Nephron progenitor cell (in vitro differentiated cells): ENCODE measurements around the gene PYGO2.

ENCODE experiments used
- DNase-seq: peaks from one replicate; pipeline ENCODE4 v3.0.0; 2021
- H3K27ac Mint-ChIP-seq: 2 replicates; pipeline ENCODE4 v1.8.0; 2021; ENCODE audit warnings: mild to moderate bottlenecking, moderate library complexity, mixed read lengths
- H3K27me3 Mint-ChIP-seq: 2 replicates; pipeline ENCODE4 v1.8.0; 2021; ENCODE audit warnings: mild to moderate bottlenecking, low read depth, mixed read lengths; ENCODE audit not compliant: poor library complexity
- H3K36me3 Mint-ChIP-seq: 2 replicates; pipeline ENCODE4 v1.8.0; 2021; ENCODE audit warnings: low read depth, mixed read lengths
- H3K4me1 Mint-ChIP-seq: 2 replicates; pipeline ENCODE4 v1.8.0; 2021; ENCODE audit warnings: mixed read lengths
- H3K4me3 Mint-ChIP-seq: 2 replicates; pipeline ENCODE4 v1.8.0; 2021; ENCODE audit warnings: mild to moderate bottlenecking, moderate library complexity, mixed read lengths
- H3K9me3 Mint-ChIP-seq: 2 replicates; pipeline ENCODE4 v1.8.0; 2021; ENCODE audit warnings: mild to moderate bottlenecking, moderate library complexity, mixed read lengths
- TF ChIP-seq, protein P1 (sequence below): fragments of 200-600 bp; sonication (generic); IDR thresholded peaks from 2 replicates; pipeline ENCODE4 v1.5.0; 2021; ENCODE audit warnings: antibody characterized with exemption

The PYGO2 gene

DNA sequence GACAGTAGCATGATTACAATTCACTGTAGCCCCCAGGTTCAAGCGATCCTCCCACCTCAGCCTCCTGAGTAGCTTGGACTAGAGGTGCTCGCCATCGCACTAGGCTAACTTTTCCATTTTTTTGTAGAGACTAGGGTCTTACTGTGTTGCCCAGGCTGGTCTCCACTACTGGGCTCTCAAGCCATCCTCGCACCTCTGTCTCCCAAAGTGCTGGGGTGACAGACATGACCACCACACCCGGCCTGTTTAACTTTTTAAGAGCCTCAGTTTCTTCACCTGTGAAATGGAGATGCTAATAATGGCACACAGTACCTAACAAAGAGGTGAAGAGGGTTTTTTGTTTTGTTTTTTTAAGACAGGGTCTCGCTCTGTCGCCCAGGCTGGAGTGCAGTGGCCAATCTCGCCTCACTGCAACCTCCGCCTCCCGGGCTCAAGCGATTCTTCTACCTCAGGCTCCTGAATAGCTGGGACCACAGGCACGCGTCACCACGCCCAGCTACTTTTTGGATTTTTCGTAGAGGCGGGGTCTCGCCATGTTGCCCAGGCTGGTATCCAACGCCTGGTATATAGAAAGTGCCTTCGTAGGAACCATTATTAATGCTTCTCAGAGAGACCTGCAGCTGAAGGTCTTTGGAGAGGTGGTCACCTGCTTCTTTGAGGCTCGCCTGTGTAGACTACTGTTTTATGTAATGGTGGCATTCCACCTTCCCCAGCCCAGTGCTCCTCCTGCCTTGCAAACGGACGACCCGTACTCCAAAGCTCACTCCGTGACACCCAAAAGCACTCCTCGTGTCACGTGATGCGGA is 25.6 kb downstream of the PYGO2 start:
- TF ChIP-seq, protein P1, sequence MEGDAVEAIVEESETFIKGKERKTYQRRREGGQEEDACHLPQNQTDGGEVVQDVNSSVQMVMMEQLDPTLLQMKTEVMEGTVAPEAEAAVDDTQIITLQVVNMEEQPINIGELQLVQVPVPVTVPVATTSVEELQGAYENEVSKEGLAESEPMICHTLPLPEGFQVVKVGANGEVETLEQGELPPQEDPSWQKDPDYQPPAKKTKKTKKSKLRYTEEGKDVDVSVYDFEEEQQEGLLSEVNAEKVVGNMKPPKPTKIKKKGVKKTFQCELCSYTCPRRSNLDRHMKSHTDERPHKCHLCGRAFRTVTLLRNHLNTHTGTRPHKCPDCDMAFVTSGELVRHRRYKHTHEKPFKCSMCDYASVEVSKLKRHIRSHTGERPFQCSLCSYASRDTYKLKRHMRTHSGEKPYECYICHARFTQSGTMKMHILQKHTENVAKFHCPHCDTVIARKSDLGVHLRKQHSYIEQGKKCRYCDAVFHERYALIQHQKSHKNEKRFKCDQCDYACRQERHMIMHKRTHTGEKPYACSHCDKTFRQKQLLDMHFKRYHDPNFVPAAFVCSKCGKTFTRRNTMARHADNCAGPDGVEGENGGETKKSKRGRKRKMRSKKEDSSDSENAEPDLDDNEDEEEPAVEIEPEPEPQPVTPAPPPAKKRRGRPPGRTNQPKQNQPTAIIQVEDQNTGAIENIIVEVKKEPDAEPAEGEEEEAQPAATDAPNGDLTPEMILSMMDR, result no peak
- Mint-ChIP-seq H3K4me1 (peaks cover 41% of the 10 kb centered on the region), H3K9me3 (no peaks in the 10 kb centered on the region)

DNA sequence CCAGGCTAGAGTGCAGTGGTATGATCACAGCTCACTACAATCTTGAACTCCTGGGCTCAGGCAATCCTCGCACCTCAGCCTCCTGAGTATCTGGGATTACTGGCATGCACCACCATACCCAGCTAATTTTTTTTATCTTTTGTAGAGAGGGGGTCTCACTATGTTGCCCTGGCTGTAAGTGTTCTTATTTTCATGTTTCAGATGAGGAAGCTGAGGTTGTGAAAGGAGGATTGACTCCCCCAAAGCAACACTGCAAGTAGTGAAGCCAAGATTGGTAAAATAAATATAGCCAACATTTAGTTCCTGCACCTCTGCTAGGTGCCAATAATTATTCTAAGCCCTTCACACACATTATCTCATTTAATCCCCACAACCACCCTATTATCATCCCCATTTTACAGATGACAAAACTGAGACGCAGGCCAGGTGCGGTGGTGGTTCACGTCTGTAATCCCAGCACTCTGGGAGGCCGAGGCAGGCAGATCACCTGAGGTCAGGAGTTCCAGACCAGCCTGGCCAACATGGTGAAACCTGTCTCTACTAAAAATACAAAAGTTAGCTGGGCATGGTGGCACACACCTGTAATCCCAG is 27.1 kb downstream of the PYGO2 start:
- Mint-ChIP-seq H3K4me1 (peaks cover 31% of the 10 kb centered on the region), H3K4me3 (no peak overlapping the region), H3K36me3 (no peaks in the 10 kb centered on the region), H3K9me3 (no peaks in the 10 kb centered on the region), H3K27ac (no peak overlapping the region), H3K27me3 (peaks cover 8% of the 10 kb centered on the region)
- TF ChIP-seq, protein P1, result no peak
- no peak for DNase-seq

More for the DNA sequence above, 25.6 kb downstream of the PYGO2 start:
- peaks cover 8% of the 10 kb centered on the region for H3K27me3 Mint-ChIP-seq
- no peaks in the 10 kb centered on the region for H3K36me3 Mint-ChIP-seq
- no peak for DNase-seq
- H3K4me3 Mint-ChIP-seq, result peak overlapping the region; percentile 84
- H3K27ac Mint-ChIP-seq, result peak overlapping the region; percentile 100

DNA sequence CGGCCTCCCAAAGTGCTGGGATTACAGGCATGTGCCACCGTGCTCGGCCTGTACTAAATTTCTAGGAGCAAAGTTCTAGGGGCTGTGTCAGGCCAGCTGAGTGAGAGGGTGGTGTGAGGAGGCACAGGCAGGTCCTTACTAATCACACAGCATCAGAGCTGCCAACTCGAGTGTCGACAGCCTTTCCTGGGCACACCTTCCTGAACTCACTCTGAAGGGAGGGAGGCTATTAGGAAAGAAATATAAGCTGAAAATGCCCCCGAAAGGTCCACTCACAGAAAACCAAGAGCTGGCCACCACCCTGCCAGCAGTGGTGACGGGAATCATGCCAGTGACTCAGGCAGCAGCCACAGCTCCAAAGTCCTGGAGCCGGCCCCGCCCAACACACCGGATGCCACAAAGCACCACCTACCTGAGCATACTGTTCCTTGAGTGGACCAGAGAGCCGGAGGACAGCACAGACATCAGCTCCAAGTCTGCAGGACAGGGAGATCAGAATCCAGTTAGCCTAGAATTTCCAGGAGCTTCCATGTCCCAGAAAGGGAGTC is 29.6 kb downstream of the PYGO2 start:
- Mint-ChIP-seq H3K27ac (no peak overlapping the region), H3K9me3 (no peaks in the 10 kb centered on the region), H3K4me3 (no peak overlapping the region), H3K4me1 (peaks cover 15% of the 10 kb centered on the region), H3K27me3 (peaks cover 7% of the 10 kb centered on the region), H3K36me3 (peaks cover 12% of the 10 kb centered on the region)
- TF ChIP-seq, protein P1, result no peak
- DNase-seq, result no peak

DNA sequence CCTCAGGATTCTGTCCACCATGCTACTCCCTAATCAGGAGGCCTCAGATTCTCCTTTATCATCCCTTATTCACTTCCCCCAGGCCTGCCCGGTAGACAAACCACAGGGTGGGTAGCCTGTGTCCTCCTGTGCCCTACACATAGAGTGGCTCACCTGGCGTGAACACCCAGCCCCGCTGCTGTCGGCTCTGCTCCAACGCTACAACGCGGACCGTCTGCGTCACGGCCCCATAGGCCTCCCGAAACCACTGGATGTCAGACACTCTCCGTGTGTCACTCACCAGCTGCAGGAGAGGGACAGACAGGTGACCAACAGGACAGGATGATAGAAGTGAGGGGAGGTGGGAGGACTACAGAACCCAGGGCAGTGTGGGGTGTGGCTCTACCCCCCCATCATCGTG is 35.4 kb downstream of the PYGO2 start:
- TF ChIP-seq, protein P1, result no peak
- H3K9me3 Mint-ChIP-seq, result no peaks in the 10 kb centered on the region
- DNase-seq, result no peak
- H3K27ac Mint-ChIP-seq, result no peak overlapping the region
- peaks cover 44% of the 10 kb centered on the region for H3K36me3 Mint-ChIP-seq
- H3K4me1 Mint-ChIP-seq, result peaks cover 20% of the 10 kb centered on the region
- no peak overlapping the region for H3K4me3 Mint-ChIP-seq
- H3K27me3 Mint-ChIP-seq, result no peaks in the 10 kb centered on the region

DNA sequence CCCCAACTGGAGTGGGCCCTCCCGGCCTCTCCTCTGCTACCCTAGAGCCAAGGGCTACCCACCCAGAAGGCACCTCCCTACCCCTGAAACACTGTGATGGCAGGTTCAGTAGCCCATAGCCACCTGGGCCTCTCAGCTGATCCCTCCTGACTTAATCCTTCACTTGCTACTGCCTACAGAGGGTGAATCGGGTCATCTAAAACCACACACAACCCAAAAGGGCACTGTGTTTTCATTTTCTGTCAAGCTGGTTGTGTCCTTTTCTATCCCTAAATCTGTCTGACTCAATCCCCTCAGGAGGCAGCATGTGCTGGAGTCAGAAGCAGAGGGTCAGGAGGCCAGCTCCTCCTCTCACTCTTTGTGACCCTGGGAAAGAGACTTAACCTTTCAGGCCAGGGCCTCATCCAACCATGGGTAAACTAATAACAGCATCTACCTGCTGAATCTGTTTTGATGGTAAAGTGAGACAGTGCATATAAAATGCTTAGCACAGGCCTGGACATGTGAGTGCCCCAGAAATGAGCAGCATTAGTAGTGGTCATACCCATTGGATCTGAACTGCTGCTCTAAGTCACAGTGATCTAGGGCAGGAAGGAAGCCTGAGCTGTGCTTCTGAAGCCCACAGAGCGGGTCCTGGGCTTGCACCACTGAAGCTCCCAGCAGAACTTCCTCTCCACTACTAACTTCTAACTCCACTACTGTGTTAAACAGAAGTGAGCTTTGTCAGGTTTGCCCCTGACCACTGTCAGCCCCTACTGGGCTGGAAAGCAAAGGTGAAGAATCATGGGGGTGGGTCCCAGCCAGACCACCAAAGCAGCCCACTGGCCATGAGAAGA is 36.0 kb downstream of the PYGO2 start:
- Mint-ChIP-seq H3K4me3 (no peak overlapping the region), H3K9me3 (no peaks in the 10 kb centered on the region), H3K4me1 (peaks cover 20% of the 10 kb centered on the region), H3K27me3 (no peaks in the 10 kb centered on the region), H3K27ac (peak overlapping the region; percentile 98), H3K36me3 (peaks cover 44% of the 10 kb centered on the region)
- no peak for DNase-seq
- TF ChIP-seq, protein P1, result no peak
